ENCODE measurements around the gene GFOD1.
"Not testable (repeated sequence)": the region's sequence is repeated elsewhere in the genome, so short reads cannot be mapped to it uniquely, and the experiment has no call there.

Gene GFOD1

DNA sequence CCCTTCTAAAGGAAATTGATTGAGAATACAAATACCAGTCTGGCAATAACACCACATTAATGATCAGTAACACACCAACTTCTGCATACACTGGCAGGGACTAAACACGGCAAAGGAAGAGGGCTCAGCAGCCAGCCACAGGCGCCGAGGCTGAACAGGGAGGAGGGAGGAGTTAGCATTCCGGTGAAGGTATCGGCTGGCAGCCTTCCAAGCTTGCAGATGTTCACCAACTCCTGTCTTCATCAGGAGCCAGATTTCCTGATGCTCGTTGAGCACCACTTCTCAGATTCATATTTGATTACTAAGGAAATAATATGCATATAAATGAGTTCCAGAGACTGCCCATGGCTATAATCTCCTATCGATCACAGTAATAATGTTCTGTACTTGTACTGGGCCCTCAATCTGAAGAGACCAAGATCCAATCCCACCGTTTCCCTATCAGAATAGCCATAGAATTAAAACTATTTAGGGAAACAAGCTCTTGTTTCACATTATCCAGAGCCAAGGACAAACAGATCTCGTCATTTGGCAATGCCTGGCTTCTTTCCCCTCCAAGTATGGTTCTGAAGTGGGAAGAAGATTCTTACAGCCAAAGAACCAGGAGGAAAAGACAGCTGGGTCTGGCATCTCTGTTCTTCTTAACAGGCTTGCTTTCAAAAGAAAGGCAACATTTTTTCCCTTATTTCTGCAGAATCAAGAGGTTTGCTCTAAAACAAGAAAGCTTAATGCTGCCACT, 42.2 kb downstream of the GFOD1 start:
- no peak for DNase-seq (ENCODE audit: low read depth in 2 of 3, low spot score in 2 of 3)

DNA sequence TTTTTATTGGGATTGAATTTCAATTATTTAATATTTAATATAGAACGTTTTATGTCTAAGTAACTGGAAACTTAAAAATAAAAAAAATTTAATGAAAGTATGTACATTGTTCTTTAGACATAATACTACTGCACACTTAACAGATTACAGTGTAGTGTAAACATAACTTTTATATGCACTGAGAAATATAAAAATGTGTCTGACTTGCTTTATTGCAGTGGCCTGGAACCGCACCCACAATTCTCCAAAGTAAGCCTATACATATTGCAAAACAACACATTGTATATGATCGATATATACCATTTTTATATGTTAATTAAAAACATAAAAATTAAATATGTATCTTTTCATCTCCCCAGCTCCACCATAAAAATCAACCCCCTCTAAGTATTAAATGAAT, 42.8 kb downstream of the GFOD1 start:
- no peak for DNase-seq (ENCODE audit: low read depth in 2 of 3, low spot score in 2 of 3)

- not testable (repeated sequence) for DNase-seq (ENCODE audit: low read depth in 2 of 3, low spot score in 2 of 3)
Observed at GRCh38 chr6:13443978-13444377, 43.4 kb downstream of the GFOD1 start.

DNA sequence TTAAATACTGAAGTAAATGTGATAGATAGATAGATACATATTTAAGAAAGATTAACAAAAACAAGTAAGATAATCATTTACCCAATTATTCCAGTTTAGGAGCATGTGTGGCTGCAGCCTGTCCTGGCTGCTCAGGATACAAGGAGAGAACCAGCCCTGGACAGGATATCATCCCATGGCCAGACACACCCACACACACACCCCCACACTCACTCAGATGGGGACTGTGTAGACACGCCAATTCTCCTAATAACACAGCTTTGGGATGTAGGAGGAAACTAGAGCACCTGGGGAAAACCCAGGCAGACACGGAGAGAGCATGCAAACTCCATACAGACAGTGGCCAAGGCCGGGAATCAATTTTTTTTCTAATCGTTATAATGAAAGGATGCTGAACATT, 45.6 kb downstream of the GFOD1 start:
- DNase-seq (ENCODE audit: low read depth in 2 of 3, low spot score in 2 of 3): no peak

DNA sequence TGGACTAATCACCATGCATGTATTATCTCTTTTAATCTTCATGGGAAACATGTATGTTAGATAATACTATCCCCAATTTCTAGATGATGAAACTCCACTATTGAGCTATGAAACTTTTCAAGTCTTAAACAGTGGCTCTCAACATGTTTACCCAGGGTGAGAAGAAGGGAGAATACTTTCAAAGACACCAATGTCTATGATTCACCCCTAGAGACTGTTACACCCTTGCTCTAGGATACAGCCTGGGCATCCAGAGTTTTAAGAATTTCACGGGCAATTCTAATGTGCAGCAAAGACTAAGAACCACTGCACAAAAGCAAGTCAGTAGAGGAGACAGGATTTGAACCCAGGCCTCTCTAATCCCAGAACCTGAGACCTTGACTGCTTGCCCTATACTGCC, 47.8 kb downstream of the GFOD1 start:
- DNase-seq (ENCODE audit: low read depth in 2 of 3, low spot score in 2 of 3): no peak

GRCh38 chr6:13438126-13438525, 49.3 kb downstream of the GFOD1 start:
- DNase-seq (ENCODE audit: low read depth in 2 of 3, low spot score in 2 of 3): no peak

DNA sequence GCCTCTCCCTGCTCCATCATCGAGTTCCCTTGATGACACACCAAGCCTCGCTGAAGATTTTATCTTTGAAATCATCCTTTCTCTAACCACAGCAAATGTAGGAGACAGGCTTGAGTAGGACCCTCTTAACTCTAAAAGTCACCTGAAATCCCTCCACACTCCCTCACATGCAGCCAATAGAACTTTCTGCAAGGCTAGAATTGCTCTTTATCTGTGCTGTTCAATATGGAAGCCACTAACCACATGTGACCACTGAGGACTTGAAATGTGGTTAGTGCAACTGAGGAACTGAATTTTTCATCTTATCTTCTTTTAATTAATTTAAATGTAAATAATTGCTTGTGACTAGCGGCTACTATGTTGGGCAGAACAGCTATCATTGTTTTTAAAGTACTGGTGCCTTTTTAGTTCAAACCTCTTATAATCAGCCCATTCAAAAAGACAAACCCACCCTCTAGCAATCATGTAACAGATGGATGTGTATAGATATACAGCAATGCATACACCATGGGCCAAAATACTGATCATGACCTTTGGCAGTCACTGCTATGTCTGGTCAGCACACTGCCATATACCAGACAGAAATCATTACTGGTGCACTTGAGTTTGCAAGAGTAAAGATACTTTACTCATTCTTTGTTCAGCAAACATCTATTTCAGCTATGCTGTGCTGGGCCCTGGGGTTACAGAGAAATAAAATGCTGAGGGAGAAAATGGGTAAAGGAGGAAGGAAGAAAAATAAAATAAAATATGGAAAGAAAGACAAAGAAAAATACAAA, 50.0 kb downstream of the GFOD1 start:
- no peak for DNase-seq (ENCODE audit: low read depth in 2 of 3, low spot score in 2 of 3)

GRCh38 chr6:13436399-13437217, 50.8 kb downstream of the GFOD1 start:
- no peak for DNase-seq (ENCODE audit: low read depth in 2 of 3, low spot score in 2 of 3)

DNA sequence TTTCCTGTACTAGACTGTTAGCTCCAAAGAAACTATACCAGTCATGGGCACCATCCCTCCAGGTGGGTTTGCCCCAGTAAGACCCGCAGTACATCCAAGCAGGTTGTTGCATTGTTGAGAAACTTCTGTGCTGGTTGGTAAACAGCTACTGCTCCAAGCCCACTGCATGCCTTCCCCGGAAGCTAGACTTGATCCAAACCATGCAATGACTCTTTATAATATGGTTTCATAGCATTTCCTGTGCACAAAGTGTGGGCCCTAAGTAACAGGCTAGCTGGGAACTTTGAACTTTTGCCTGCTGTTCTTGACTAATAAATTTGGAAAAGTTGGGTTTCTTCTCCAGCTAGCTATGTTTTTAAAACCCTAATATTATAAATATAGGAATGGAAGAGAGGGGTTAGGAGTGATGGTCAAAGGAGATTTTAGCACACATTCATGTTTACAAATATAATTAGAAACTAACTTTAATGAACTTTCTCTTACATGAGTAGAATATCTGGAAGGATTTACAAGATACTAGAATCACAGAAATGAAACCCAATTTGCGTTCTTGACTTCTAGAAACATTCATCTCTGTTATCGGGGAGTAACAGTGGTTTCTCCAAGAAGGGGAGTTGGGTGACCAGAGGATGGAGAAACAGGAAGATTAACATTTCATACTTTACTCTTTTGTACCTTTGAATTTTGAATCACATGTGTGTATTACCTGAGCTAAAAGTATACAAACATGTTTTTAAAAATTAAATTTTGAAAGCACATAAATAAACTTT, 51.7 kb downstream of the GFOD1 start:
- no peak for DNase-seq (ENCODE audit: low read depth in 2 of 3, low spot score in 2 of 3)

GRCh38 chr6:13434777-13435176, 52.6 kb downstream of the GFOD1 start:
- DNase-seq (ENCODE audit: low read depth in 2 of 3, low spot score in 2 of 3): no peak

DNA sequence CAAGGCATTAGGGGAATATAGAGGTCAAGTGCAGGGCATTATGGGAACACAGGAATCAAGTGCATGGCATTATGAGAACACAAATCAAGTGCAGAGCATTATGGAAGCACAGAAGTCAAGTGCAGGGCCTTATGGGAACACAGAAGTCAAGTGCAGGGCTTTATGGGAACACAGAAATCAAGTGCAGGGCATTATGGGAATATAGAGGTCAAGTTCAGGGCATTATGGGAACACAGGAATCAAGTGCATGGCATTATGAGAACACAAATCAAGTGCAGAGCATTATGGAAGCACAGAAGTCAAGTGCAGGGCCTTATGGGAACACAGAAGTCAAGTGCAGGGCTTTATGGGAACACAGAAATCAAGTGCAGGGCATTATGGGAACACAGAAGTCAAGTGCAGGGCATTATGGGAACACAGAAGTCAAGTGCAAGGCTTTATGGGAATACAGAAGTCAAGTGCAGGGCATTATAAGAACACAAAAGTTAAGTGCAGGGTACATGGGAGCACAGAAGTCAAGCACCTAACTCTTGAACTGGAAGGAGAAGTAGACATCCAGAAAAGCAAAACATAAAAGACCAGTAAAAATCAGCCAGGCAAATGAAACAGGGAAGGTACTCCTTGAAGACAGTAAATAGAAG, 53.1 kb downstream of the GFOD1 start:
- DNase-seq (ENCODE audit: low read depth in 2 of 3, low spot score in 2 of 3): not testable (repeated sequence)

GRCh38 chr6:13433709-13434121, 53.7 kb downstream of the GFOD1 start:
- DNase-seq (ENCODE audit: low read depth in 2 of 3, low spot score in 2 of 3): no peak

DNA sequence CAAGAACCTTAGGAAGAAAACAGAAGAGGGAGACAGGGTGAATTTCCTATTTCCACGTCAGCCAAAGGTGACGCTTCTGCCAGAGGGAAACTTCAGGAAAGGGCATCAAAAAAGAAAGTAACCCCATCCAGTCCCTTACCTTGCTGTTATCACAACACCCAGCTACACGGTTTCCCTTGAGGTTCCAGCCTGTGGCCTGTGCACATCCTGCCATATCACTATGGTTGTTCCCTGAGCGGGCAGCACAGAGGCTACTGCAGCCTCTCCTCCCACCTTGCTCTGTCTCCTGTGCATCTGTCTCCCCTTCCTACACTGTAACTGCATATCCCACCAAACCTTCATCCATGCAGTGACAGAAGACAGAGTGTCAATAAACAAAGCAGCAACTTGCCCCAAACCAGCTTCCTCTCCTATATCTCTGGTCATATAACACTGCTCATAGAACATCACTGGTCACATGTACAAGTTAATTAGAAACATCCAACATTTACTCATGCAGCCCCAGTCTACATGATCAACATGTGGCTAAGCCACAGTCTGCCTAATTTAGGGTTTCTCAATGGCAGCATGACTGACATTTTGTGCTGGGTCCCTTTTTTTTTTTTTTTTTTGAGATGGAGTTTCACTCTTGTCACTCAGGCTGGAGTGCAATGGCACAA, 54.7 kb downstream of the GFOD1 start:
- DNase-seq (ENCODE audit: low read depth in 2 of 3, low spot score in 2 of 3): no peak

- DNase-seq (ENCODE audit: low read depth in 2 of 3, low spot score in 2 of 3): no peak
Observed at GRCh38 chr6:13431861-13432465, 55.4 kb downstream of the GFOD1 start.

- DNase-seq (ENCODE audit: low read depth in 2 of 3, low spot score in 2 of 3): no peak
Observed at GRCh38 chr6:13431059-13431656, 56.2 kb downstream of the GFOD1 start.

GRCh38 chr6:13429406-13429753, 58.0 kb downstream of the GFOD1 start:
- no peak for DNase-seq (ENCODE audit: low read depth in 2 of 3, low spot score in 2 of 3)

DNA sequence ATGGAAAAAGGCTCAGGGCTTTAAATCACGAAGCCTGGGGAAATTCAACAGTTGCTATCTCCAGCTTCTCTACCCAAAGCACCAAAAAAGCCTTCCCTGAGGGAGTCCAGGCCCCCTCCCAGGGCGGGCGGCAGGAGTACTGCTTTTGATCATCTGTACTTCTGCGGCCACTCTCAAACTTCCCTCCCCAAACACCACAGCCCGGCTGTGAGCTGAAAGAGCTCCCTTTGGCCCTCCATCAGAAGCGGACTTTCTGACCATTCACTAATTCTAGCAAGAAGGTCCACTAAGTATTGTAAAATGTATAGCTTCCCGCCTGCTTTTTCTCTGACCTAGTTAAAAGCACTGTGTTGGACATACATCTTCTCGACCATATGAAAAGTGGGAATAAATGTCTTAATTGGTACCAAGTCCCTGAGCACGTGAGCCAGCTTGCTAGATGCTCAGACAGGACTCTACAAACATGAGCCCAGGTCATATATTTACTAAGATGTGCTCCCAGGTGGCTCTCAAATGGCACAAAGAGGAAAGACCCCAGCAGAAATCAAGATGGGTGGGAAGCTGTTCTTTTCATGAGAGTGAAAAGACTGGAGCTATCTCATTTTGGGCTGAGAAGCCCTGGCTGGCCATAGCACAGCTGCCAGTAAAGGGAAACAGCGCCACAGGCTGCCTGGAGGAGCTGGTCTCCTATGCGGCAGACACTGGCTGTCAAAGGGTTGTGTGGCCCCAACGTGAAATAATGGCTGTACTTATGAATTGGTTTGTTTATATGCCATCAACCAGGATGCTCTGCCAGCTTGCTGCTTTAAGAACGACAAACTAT, 58.6 kb downstream of the GFOD1 start:
- DNase-seq (ENCODE audit: low read depth in 2 of 3, low spot score in 2 of 3): no peak

- DNase-seq (ENCODE audit: low read depth in 2 of 3, low spot score in 2 of 3): peak; percentile 42 to 71 (median 52)
Observed at GRCh38 chr6:13427801-13428582, 59.4 kb downstream of the GFOD1 start.

All from activated CD8-positive, alpha-beta memory T cell treated with anti-CD3 and anti-CD28 coated beads for 48 hours (primary cell).